GM19238 (cell line): ENCODE data around the gene MPP7.
"Not testable (repeated sequence)": the region's sequence is repeated elsewhere in the genome, so short reads cannot be mapped to it uniquely, and the experiment has no call there.

Experiments
- DNase-seq: peaks from one replicate; pipeline ENCODE4 v3.0.0; 2011; ENCODE audit warnings: low spot score; ENCODE audit not compliant: insufficient read length

The MPP7 gene

GRCh38 chr10:28302638-28303488 is at the start of gene MPP7:
Gene MPP7 (minus strand): TSS chr10:28303064. CDS start chr10:28238604, 64,460 bp downstream.
- peak; percentile 90 for DNase-seq

GRCh38 chr10:28349892-28350291 is 47.0 kb upstream of the MPP7 start:
- DNase-seq = no peak

GRCh38 chr10:28343987-28344895 is 41.4 kb upstream of the MPP7 start:
- no peak for DNase-seq

- DNase-seq = no peak
Observed at GRCh38 chr10:28343252-28343651, 40.4 kb upstream of the MPP7 start.

GRCh38 chr10:28341679-28342078 is 38.8 kb upstream of the MPP7 start:
- not testable (repeated sequence) for DNase-seq

- no peak for DNase-seq
Observed at GRCh38 chr10:28332726-28333125, 29.9 kb upstream of the MPP7 start.

GRCh38 chr10:28331841-28332240 is 29.0 kb upstream of the MPP7 start:
- DNase-seq = no peak

- no peak for DNase-seq
Observed at GRCh38 chr10:28331066-28331465, 28.2 kb upstream of the MPP7 start.

GRCh38 chr10:28328346-28328745 is 25.5 kb upstream of the MPP7 start:
- no peak for DNase-seq

- no peak for DNase-seq
Observed at GRCh38 chr10:28327491-28327880, 24.6 kb upstream of the MPP7 start.

- DNase-seq = no peak
Observed at GRCh38 chr10:28326516-28327490, 23.9 kb upstream of the MPP7 start.

- DNase-seq = no peak
Observed at GRCh38 chr10:28320799-28321198, 17.9 kb upstream of the MPP7 start.

- no peak for DNase-seq
Observed at GRCh38 chr10:28320090-28320489, 17.2 kb upstream of the MPP7 start.

- not testable (repeated sequence) for DNase-seq
Observed at GRCh38 chr10:28319061-28319460, 16.2 kb upstream of the MPP7 start.

GRCh38 chr10:28318626-28319025 is 15.8 kb upstream of the MPP7 start:
- DNase-seq = no peak

- DNase-seq = no peak
Observed at GRCh38 chr10:28317760-28318159, 14.9 kb upstream of the MPP7 start.

- no peak for DNase-seq
Observed at GRCh38 chr10:28316696-28317095, 13.8 kb upstream of the MPP7 start.

- DNase-seq = no peak
Observed at GRCh38 chr10:28315140-28315539, 12.3 kb upstream of the MPP7 start.

GRCh38 chr10:28314211-28314610 is 11.3 kb upstream of the MPP7 start:
- no peak for DNase-seq

GRCh38 chr10:28312572-28312971 is 9.7 kb upstream of the MPP7 start:
- no peak for DNase-seq

GRCh38 chr10:28311104-28311503 is 8.2 kb upstream of the MPP7 start:
- no peak for DNase-seq
